K562 (cell line): Measurements from ENCODE around the gene PTAR1. TPM values are rescaled to one million over a fixed set of nuclear protein-coding genes. Genes with fewer than 3 reads are reported as not detected.

Source experiments
- CBX2 ChIP-seq: fragments of 200-600 bp; sonication (generic); IDR thresholded peaks from one replicate; pipeline ENCODE4 v1.6.1; 2012; ENCODE audit warnings: mild to moderate bottlenecking, low read length, inconsistent platforms; ENCODE audit not compliant: insufficient read depth, poor library complexity, severe bottlenecking
- DACH1 ChIP-seq: fragments of 450-650 bp; IDR thresholded peaks from 2 replicates; pipeline ENCODE4 v1.6.1; 2018; ENCODE audit not compliant: partially characterized antibody
- PRDM10 ChIP-seq: fragments of 450-650 bp; IDR thresholded peaks from 2 replicates; pipeline ENCODE4 v1.6.1; 2018; ENCODE audit not compliant: partially characterized antibody
- RBM39 ChIP-seq: fragments of 200-400 bp; formaldehyde crosslinking; optimal IDR thresholded peaks from 2 replicates; pipeline ENCODE3; 2018; ENCODE audit warnings: low read depth, low read length
- ZFP36 ChIP-seq: fragments of 150-350 bp; IDR thresholded peaks from 2 replicates; pipeline ENCODE4 v1.6.1; 2018; ENCODE audit warnings: low read length, low read depth; ENCODE audit not compliant: partially characterized antibody
- ZNF197 ChIP-seq: fragments of 200-800 bp; sonication (Bioruptor generic); IDR thresholded peaks from 2 replicates; pipeline ENCODE4 v1.6.1; 2016; ENCODE audit warnings: low read depth, missing genetic modification characterization, missing compliant biosample characterization
- ZNF253 ChIP-seq: fragments of 250-450 bp; sonication (Bioruptor Pico); conservative IDR thresholded peaks from 2 replicates; pipeline ENCODE4 v1.6.1; 2021; ENCODE audit warnings: mild to moderate bottlenecking
- ZNF318 ChIP-seq, 2 experiments: fragments of 450-650 bp; IDR thresholded peaks; 2 replicates each; pipeline ENCODE4 v1.6.1; 2016; ENCODE audit warnings: mild to moderate bottlenecking in 2 of 2, borderline replicate concordance in 1 of 2, low read depth in 1 of 2, moderate library complexity in 1 of 2
- ZNF592 ChIP-seq: fragments of 450-650 bp; IDR thresholded peaks from 2 replicates; pipeline ENCODE4 v1.6.1; 2017; ENCODE audit warnings: antibody characterized with exemption, mild to moderate bottlenecking
- ZNF830 ChIP-seq: fragments of 250-450 bp; sonication (Bioruptor Pico); IDR thresholded peaks from 2 replicates; pipeline ENCODE4 v1.5.0; 2021; ENCODE audit warnings: mild to moderate bottlenecking
- polyA plus RNA-seq, 8 experiments: library from polyadenylated mRNA; depleted of rRNA in 4 of 8; stranded (reverse) in 5 of 8; unstranded in 3 of 8; fragments of >200 nt; fragmentation: Nextera tagmentation in 2 of 8; fragmentation: Illumina TruSeq in 1 of 8; extraction: Ambion mirVana in 2 of 8; extraction: Trizol in 1 of 8; gene quantifications; 2 replicates each; pipeline versions ENCODE4 v1.2.1 to v1.2.3, GENCODE V29; 2011 to 2014; ENCODE audit warnings: inconsistent platforms in 1 of 8, missing spikeins in 1 of 8
- total RNA-seq, 7 experiments: library from RNA; depleted of rRNA in 6 of 7; stranded (reverse); fragments of >200 nt in 6 of 7; fragmentation: Illumina TruSeq in 2 of 7; extraction: Trizol in 2 of 7; gene quantifications; 2 replicates each; pipeline versions ENCODE4 v1.2.1 to v1.2.3, GENCODE V29; 2011 to 2021; ENCODE audit warnings: low replicate concordance in 1 of 7

The PTAR1 gene
- total and polyA plus RNA-seq, 9 of the 15 experiments (the other 6 are each of a cell fraction or from before 2014, with no cell fraction given), result 10.1 to 48.0 (median 28.0) TPM

GRCh38 chr9:69759421-69760277, at the start of gene PTAR1 (continued):
- no peak for TF ChIP-seq ZNF318 (IDR thresholded peaks at IDR 0.05; ENCODE audit: borderline replicate concordance in 1 of 2, low read depth in 1 of 2)
- no peak for TF ChIP-seq ZFP36
- no peak for TF ChIP-seq CBX2
- no peak for TF ChIP-seq ZNF830 (CRISPR knock-in tag)
- TF ChIP-seq ZNF592, result no peak
- TF ChIP-seq DACH1, result no peak
- no peak for TF ChIP-seq ZNF197 (CRISPR knock-in tag)
- TF ChIP-seq ZNF253 (CRISPR knock-in tag), result no peak
- TF ChIP-seq PRDM10, result no peak
- no peak for TF ChIP-seq RBM39
